KOPT-K1 (cell line): Measurements from ENCODE around the gene ETNK2.

ENCODE experiments used
- H3K27ac ChIP-seq: fragments of 200-600 bp; sonication (generic); 2 replicates; pipeline ENCODE4 v1.5.1; 2016; ENCODE audit warnings: antibody characterized with exemption, mild to moderate bottlenecking, low read depth, low read length; ENCODE audit not compliant: poor library complexity, severe bottlenecking
- H3K36me3 ChIP-seq: fragments of 200-600 bp; sonication (generic); 2 replicates; pipeline ENCODE4 v1.5.1; 2017; ENCODE audit warnings: antibody characterized with exemption, mild to moderate bottlenecking, low read length, moderate library complexity; ENCODE audit not compliant: insufficient read depth
- H3K9me3 ChIP-seq: fragments of 200-600 bp; sonication (generic); 2 replicates; pipeline ENCODE4 v1.5.1; 2017; ENCODE audit warnings: antibody characterized with exemption, low read length, mild to moderate bottlenecking; ENCODE audit not compliant: insufficient read depth, poor library complexity, severe bottlenecking

The ETNK2 gene

DNA sequence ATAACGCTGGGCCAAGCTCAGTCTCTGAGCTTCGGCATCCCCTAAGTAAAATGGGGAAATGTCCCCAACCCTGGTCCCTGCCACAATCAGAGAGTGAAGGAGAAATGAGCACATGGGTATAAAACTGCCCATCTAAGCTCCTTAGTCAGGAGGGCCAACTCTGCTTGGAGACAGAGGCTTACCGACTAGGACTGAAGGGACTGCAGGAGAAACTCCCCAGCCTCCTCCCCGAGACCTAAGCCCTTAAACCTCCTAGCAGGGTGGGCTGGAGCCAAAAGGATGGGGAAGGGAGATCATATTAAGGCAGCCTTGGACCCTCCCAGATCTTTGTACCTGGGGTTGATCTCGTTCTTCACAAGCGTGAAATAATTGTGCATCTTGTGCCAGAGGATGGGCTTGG is 5.5 kb downstream of the ETNK2 start:
- no peaks in the 10 kb centered on the region for H3K9me3 ChIP-seq
- no peak overlapping the region for H3K27ac ChIP-seq
- H3K36me3 ChIP-seq, result no peaks in the 10 kb centered on the region

DNA sequence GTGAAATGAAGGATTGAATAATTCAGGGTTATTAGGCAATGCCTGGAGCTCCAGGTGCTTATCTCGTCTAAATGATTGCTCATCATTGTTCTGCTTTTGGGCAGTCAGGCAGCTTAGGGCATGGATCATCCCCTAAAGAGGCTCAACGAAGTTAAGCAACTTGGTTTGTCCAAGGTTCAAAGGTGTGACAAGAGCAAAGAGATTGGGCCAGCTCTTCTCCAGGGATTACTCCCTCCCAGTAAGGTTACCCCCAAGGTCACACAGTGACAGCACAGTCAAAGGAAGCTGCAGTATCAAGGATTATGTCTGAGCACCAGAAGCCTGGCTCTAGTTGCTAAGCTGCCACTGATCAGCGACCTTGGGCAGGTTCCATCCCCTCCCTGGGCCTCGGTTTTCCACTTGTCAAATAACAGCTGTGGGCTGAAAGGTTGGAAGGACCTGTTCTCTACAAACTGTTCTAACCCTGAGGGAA is 6.8 kb downstream of the ETNK2 start:
- Histone ChIP-seq H3K9me3 (no peaks in the 10 kb centered on the region), H3K36me3 (no peaks in the 10 kb centered on the region), H3K27ac (no peak overlapping the region)

DNA sequence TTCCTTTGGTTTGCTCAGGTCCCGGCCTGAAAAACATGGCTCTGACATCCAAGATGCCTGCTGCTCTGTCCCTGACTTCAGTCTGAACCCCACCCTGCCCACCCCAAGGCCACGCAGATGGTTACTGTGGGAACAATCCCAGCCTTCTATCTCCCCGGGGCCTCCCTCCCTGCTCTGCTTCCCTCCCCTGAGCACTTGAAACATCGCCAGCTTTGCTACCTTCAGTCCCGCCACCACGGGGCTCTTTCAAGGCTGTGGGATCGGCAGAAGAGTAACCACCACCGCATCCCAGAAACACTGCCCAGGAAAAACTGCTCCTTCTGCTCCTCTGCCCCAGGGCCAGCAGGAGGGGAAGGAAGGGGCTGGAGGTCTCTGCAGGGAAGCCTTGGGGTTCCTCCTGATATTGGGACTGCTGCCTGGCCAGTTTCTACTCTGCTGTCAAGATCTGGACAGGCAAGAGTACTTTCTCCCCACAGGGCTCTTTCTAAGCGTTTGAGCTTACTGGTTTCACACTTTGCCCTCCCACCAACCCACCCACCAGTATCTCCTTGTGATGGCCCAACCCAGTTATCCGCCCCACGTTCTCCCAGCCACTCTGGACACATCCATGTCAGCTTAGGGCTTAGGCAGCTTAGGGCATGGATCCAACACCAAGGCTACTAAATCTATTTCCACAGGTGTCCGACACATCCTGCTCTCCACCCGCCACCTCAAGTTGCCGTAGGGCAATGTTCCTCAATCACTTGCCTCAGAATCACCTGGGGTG is 8.4 kb downstream of the ETNK2 start:
- Histone ChIP-seq H3K27ac (no peak overlapping the region), H3K36me3 (no peaks in the 10 kb centered on the region)

DNA sequence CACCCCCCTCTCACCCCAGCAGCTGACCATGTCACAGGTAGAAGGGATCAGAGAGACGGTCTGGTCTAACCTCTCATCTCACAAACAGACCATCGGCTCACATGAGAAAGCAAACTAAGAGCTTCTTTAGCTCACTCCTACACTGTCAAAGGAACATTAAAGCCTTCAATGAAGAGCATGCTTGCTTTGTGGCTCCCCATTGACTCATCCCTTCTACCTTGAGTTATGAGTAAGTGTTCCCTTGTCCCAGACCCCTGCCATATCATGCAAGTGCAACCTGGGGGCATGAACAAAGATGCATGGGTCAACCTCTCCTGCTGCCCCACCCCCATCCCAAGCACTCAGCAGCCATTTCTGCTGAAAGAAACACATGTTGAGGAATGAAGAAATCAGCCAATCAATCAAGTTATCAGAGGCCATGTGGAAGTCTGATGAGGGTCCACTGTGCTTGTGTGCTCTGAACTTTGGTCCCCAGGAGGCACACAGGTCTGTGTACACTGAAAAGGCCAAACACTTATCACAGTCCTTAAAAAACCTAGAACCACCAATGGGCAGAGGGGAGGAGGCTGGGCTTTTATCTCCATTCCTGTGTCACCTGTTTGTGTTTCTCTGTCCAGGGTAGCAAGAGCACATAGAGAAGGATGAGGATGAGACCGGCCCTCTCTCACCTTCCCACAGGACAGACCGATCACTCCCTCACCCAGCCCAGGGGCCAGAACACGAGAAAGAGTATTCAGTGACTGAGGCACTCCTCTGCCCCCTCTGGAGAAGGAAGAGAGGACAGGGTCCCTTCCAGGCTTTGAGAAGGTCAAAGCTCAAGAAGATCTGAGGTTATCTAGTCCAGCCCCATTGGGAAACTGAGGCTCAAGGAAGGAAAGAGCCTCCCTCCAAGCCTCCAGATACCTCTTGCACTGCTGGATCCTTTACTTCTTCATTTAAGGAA is 9.5 kb downstream of the ETNK2 start:
- H3K27ac ChIP-seq, result no peak overlapping the region
- H3K9me3 ChIP-seq, result no peaks in the 10 kb centered on the region
- no peaks in the 10 kb centered on the region for H3K36me3 ChIP-seq

More for the DNA sequence above, 8.4 kb downstream of the ETNK2 start:
- H3K9me3 ChIP-seq, result no peaks in the 10 kb centered on the region

DNA sequence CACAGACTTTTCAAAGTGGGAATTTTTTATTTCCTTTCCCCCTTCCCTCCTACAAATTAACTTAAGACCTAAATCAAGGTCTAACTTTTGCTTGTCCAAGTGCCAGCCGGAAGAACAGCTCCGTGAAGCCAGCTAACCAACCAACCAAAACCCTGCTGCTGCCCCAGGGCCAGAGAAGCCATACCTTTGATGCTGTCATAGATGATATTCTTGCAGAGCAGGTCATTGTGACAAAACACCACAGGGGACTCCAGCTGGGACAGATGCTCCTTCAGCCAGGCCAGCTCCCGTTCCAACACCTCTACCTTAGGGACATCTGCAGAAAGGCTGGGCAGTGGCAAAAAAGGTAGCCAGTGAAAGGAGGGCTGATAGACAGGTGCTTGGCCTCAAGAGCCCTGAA is 10.7 kb downstream of the ETNK2 start:
- Histone ChIP-seq H3K36me3 (no peaks in the 10 kb centered on the region), H3K9me3 (no peaks in the 10 kb centered on the region), H3K27ac (no peak overlapping the region)

DNA sequence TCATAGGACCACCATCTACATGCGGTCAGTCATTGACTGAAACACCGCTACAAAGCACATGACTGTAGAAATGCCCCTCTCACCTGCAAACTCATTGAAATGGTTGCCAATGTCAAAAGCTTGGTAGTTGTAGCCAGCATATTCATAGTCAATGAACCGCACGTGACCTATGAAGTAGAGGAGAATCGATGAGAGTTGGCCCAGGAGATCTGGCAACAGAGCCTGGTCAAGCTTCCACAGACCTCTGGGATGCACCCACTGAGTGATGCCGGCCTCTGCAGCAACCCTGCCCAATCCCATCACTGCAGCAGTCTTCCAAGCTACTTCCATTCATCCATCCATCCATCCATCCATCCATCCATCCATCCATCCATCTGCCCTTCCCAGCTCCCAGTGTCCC is 11.9 kb downstream of the ETNK2 start:
- Histone ChIP-seq H3K27ac (no peak overlapping the region), H3K9me3 (no peaks in the 10 kb centered on the region), H3K36me3 (no peaks in the 10 kb centered on the region)

DNA sequence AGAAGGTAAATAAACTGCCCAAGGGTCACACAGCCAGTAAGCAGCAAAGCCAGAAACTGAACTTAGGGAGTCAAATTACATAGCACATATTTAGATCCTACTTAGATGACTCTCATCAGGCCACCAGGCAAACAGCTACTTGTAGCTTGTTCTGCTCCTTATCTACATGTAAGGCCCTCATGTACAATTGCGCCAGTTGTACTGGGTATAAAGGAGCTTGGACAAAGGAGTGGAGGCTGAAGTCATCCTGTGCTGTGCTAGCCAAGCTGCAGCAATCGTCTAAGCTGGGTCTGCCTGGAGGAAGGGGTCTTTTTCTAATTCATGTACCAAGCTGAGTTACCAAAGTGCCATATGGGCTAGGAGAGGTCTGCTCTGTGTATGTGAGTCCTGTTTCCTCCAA is 12.8 kb downstream of the ETNK2 start:
- no peaks in the 10 kb centered on the region for H3K36me3 ChIP-seq

DNA sequence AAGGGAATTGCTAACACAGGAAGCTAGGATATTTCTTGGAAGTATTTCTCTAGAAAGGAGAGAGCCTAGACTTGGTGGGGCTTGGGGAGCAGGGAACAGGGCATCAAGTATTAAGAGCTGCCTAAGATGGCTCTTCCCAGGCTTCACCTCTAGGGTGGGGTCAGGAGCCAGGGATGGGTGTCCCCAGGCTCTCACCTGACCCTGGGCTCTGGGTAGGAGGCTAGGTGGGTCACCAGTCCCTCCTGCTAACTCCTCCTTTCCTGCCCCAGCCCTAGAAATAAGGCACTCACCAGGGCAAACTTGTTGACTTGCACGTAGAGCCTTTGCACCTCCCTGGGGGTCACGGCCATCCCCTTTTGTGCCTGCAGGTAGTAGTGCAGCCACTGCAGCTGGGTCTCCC is 15.0 kb downstream of the ETNK2 start:
- Histone ChIP-seq H3K9me3 (no peaks in the 10 kb centered on the region), H3K36me3 (no peaks in the 10 kb centered on the region), H3K27ac (no peak overlapping the region)

More for the DNA sequence above, 12.8 kb downstream of the ETNK2 start:
- Histone ChIP-seq H3K27ac (no peak overlapping the region), H3K9me3 (no peaks in the 10 kb centered on the region)

DNA sequence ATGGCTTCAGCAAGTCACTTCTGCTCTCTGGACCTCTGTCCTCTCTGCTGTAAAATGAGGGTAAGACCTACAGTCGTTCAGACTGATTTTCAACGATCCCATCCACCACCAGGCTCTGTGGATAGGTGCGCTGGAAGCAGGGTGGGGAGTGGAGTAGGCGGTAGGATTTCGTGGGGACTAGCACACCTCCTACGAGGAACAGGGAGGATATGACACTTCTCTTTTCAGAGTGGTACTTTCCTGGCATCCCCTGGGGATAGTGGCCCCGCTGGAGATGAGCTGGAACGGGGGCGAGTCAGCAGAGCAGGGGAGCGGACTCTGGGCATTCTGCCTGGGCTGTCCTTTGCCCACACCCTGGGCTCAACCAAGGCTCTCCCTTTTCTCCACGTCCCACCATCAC is 17.7 kb downstream of the ETNK2 start:
- Histone ChIP-seq H3K27ac (no peak overlapping the region), H3K36me3 (no peaks in the 10 kb centered on the region), H3K9me3 (no peaks in the 10 kb centered on the region)

DNA sequence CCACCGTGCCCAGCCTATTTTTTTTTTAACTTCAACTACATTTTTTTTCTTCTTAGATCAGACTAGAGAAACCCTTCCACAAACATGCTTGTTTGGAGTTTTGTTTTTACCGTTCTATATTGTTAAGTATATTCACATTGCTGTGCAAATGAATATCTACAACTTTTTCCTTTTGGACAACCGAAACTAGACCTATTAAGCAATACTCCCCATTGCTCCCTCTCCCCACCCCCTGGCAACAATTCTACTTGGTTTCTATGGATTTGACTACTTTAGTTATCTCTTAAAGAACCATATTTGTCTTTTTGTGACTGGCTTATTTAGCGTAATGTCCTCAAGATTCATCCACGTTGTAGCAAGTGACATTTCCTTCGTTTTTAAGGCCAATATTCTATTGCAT is 19.1 kb downstream of the ETNK2 start:
- Histone ChIP-seq H3K27ac (no peak overlapping the region), H3K36me3 (no peaks in the 10 kb centered on the region), H3K9me3 (no peaks in the 10 kb centered on the region)

DNA sequence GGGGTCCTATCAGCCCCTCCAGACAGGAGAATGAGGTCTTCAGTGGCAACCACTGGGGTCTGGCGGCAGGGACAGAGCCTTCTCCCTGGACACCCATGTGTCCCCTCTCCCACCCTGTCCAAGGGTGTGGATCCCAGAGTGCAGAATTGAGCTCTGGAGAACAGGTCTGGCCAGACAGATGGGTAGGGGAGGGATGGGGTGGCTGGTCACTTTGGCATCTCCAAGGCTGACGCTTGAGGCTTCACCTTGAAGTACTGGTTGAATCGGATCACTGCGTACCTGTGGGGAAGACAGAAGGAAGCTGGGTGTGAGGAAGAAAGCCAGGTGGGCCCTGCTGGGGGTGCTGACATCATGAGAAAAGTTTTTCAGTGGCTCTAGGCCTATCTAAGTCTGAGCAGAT is 19.9 kb downstream of the ETNK2 start:
- no peaks in the 10 kb centered on the region for H3K9me3 ChIP-seq
- no peak overlapping the region for H3K27ac ChIP-seq
- no peaks in the 10 kb centered on the region for H3K36me3 ChIP-seq

DNA sequence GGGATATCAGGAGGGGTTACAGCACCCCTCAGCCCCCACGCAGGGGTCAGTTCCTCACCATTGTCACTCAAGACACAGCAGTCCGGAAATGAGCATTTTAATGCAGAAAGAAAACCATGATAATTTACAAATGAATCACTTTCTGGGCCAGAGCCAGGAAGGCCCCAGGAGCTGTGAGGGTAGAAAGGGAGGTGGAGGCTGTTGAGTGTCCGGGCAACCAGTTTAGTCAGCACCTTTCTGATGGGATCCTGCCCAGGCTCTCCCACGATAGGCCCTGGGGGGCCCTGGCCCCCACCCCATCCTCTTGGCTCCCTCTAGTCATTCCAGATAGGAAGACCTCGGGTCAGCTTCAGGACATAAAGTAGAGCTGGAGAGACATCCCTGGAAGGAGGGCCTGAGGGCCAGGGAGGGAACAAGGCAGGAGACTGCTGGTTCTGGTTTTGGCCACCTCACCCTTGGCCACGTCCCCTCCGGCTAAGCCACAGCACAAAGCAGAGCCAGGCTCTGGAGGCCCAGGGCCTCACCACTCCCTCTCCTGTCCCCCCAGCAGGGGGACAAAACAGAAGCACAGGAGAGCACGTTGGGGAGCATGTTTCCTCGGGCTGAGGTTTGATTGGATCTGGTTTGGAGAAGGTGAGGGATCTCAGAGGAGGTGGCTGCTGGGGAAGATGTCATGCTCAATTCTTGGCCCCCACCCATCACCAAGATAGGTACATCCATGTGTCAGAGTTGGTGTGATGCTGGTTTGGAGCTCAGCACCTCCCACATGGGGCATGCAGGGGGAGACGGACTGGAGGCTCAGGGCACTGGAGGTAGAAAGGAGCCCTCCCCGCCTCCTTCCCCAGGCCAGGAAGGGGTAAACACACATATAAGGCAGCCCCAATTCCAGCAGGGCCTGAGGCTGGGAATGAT is 20.6 kb downstream of the ETNK2 start:
- no peaks in the 10 kb centered on the region for H3K36me3 ChIP-seq
- H3K27ac ChIP-seq, result no peak overlapping the region
- H3K9me3 ChIP-seq, result no peaks in the 10 kb centered on the region

DNA sequence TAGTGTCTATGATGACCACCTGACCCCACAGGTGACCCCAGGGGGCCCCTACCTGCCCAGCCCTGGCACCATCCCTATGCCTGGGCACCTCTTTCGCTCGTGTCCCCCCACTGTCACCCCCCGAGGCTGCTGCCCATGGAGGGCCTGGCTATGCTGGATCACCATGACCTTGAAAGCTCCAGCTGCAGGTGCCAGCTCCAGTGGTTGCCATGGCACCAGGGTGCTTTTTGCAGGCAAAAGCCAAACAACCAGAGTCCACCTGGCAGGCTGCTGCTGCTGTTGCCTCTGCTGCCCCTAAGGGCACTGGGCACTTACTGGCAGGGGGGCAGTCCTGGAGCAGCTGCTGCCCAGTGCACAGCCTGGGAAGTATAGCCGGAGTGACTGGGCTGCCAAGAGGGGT is 21.7 kb downstream of the ETNK2 start:
- Histone ChIP-seq H3K36me3 (no peaks in the 10 kb centered on the region), H3K27ac (no peak overlapping the region), H3K9me3 (no peaks in the 10 kb centered on the region)

DNA sequence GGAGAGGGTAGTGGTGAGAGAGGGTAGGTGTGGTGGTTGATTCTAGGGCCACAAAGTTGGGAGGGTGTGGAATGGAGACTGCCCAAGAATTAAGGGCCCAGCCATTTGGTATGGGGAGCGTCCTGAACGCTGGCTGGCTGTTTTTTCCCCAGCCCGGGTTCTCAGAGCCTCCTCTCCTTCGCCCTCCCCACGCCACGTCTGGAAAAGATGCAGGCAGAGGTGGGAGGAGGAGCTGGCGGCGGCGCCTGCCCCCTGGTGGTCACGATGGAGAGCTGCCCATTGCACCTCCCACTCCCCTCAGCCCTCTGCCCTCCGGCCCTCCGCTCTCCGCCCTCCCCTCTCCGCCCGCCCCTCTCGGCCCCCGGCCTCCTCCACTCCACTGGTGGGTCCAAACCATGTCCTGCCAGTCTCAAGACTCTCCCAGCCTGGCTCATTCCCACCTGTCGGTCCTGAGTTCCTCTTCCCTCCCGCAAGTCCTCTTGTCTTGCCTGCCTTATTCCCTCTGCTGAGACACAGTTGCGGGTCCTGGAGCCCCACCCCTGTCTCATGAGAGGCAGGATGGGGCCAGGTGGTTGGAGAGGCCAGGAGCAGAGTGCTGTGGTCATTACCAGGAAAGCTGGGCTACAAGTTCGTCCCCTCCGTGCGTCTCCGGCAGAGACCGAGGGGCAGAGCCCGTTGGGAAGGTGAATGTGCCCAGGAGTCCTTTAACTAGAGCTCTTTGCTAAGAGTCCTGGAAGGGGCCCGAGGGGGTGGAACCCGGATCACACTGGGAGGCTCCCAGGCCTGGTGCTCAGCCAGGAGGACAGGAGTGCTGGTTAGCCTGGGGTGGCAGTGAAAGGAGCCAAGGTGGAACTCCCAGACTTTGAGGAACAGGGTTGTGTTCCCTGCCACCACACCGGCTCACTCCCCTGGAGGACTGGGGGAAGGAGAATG is 22.6 kb downstream of the ETNK2 start:
- H3K9me3 ChIP-seq, result no peaks in the 10 kb centered on the region
- H3K27ac ChIP-seq, result no peak overlapping the region
- no peaks in the 10 kb centered on the region for H3K36me3 ChIP-seq
